Measurements from ENCODE around the gene RGL1. TPM values are rescaled to one million over a fixed set of nuclear protein-coding genes. Genes with fewer than 3 reads are reported as not detected.

The RGL1 gene
- total RNA-seq, 1 experiment from 2014 or later = 1.5 TPM

DNA sequence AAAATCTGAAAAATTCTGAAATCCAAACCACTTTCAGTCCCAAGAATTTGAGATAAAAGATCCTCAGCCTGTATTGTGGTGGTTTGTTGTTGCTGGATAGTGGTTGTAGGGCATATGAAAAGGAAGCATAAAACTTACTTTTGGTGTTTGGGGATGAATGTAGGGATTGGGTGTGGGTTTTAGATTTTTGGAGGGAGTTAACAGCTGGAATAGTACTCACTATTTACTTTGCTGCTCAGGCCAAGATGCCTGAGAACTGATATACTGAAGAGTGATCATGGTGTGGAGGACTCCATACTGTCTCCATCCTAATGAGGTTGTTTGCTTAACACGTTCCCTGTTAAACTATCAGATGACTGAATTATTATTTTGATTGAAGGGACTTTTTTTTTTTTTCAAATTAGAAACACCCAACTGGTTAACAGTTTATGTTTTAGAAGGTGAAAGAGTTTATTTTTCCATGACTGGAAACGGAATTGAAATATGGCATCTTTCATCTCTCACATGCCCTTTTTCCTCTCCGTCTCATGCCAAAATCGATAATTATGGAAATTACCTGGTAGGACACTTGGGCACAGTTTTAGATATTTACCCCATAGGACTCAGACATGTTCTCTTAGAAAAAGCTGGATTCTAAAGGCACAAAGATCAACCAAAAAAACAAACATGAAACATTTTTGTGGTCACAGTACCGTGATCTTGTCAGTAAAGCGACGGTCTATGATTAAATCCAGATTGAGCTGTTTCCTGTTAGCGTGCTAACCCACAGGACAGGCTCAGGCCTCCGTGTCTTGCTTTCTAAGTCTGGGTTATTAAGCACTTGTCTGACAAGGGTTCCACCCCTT, 37.3 kb downstream of the RGL1 start:
- peaks cover 40% of the 10 kb centered on the region for H3K4me1 ChIP-seq (ENCODE audit: insufficient read depth, low read length)
- H3K27ac ChIP-seq (ENCODE audit: low read length) = peak overlapping the region; percentile 79
- TF ChIP-seq EZH2phosphoT487 (IDR thresholded peaks at IDR 0.05; ENCODE audit: borderline replicate concordance, low read length) (no peak), EZH2 (IDR thresholded peaks at IDR 0.05; ENCODE audit: low read length, unreplicated experiment) (no peak), CTCF (conservative IDR thresholded peaks at IDR 0.05; ENCODE audit: low read depth, low read length) (no peak)
- no peaks in the 10 kb centered on the region for H3F3A ChIP-seq (ENCODE audit: low read length, unreplicated experiment)
- no peaks in the 10 kb centered on the region for H4K20me1 ChIP-seq (ENCODE audit: low read length)
- ChIA-PET POLR2A (ENCODE audit: unreplicated experiment) (interaction anchor here (0.7 kb wide), 2 partner anchors 8 to 162 kb away, joined by 3 to 4 read pairs; no protein-coding TSS in a partner anchor), CTCF (no interaction called here)
- 0 out of 2 replicates have a peak overlapping the region, but pooled peaks have one; percentile 48 for H3K9ac ChIP-seq (ENCODE audit: low read length)
- no peaks in the 10 kb centered on the region for H3K9me2 ChIP-seq (replicated peaks; ENCODE audit: low read length)
- no peaks in the 10 kb centered on the region for H3K79me2 ChIP-seq (ENCODE audit: low read length)
- ATAC-seq = peak; percentile 96
- BruUV-seq (replicated peaks) = no TSS peak
- intact Hi-C loops (cut with micrococcal nuclease) = loop anchor here (1.0 kb wide), 1 partner anchor 37 kb away; the partner anchor contains the start of gene RGL1
- H2AFZ ChIP-seq (ENCODE audit: low read length) = peak overlapping the region; percentile 53
- no peaks in the 10 kb centered on the region for H3K9me3 ChIP-seq (ENCODE audit: low read length)
- H3K4me3 ChIP-seq (ENCODE audit: low read length) = peak overlapping the region; percentile 44; the same call in 1 of the 2 replicates
- no peaks in the 10 kb centered on the region for H3K27me3 ChIP-seq (ENCODE audit: low read length)
- peak overlapping the region; percentile 79 for H3K4me2 ChIP-seq (ENCODE audit: low read length)
- DNase-seq = peak; percentile 76
- no peaks in the 10 kb centered on the region for H3K36me3 ChIP-seq (ENCODE audit: low read depth, low read length)

DNA sequence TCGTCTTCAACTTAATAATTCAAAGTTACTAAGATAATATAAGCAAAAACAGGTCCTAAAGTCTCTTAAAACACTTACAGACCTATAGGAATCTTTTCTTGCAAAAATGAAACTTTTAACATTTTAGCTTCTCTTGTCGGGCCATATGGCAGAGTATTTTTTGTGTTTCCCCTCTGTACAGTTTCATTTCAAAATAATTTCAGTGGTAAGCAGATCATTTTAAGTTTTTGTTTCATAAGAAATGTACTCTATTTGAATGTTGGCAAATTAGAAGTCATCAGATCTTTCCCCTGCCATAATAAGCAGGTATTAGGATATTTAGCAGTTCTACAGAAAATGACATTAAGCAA, 37.9 kb downstream of the RGL1 start:
- Histone ChIP-seq H3K27ac (ENCODE audit: low read length) (peak overlapping the region; percentile 79), H4K20me1 (ENCODE audit: low read length) (no peaks in the 10 kb centered on the region), H2AFZ (ENCODE audit: low read length) (peak overlapping the region; percentile 53), H3K27me3 (ENCODE audit: low read length) (no peaks in the 10 kb centered on the region), H3K36me3 (ENCODE audit: low read depth, low read length) (no peaks in the 10 kb centered on the region), H3K4me1 (ENCODE audit: insufficient read depth, low read length) (peaks cover 40% of the 10 kb centered on the region), H3K9ac (ENCODE audit: low read length) (peak overlapping the region; percentile 48), H3K79me2 (ENCODE audit: low read length) (no peaks in the 10 kb centered on the region), H3K9me3 (ENCODE audit: low read length) (no peaks in the 10 kb centered on the region), H3K9me2 (replicated peaks; ENCODE audit: low read length) (no peaks in the 10 kb centered on the region), H3F3A (ENCODE audit: low read length, unreplicated experiment) (no peaks in the 10 kb centered on the region), H3K4me3 (ENCODE audit: low read length) (peak overlapping the region; percentile 44; the same call in 1 of the 2 replicates), H3K4me2 (ENCODE audit: low read length) (peak overlapping the region; percentile 79)
- intact Hi-C loops (cut with micrococcal nuclease) = loop anchor here (1.0 kb wide), 1 partner anchor 37 kb away; the partner anchor contains the start of gene RGL1
- DNase-seq = no peak
- ChIA-PET CTCF (no interaction called here), POLR2A (ENCODE audit: unreplicated experiment) (interaction anchor here (0.7 kb wide), 1 partner anchor 7 kb away, joined by 4 read pairs; no protein-coding TSS in a partner anchor)
- no TSS peak for BruUV-seq (replicated peaks)
- no peak for ATAC-seq
- TF ChIP-seq EZH2phosphoT487 (IDR thresholded peaks at IDR 0.05; ENCODE audit: borderline replicate concordance, low read length) (no peak), CTCF (conservative IDR thresholded peaks at IDR 0.05; ENCODE audit: low read depth, low read length) (no peak), EZH2 (IDR thresholded peaks at IDR 0.05; ENCODE audit: low read length, unreplicated experiment) (no peak)

DNA sequence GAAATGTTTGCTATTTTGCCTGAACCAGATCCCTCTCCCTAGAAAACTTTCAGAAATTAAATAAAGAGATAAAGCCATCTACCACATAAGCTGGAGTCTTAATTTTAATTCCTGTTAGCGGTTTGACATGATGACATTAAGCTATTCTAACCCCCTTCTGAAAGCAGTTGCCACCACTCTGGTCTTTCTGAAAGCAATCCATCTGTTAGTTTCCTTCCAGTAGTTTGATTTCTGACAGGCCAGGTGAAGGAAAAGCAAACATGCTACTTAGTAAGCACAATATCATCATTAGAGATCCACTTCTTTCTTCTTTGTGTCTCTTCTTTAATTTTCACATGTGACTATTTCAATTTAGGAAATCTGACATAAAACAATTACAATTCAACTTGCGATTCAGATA, 39.9 kb downstream of the RGL1 start:
- no peak overlapping the region for H2AFZ ChIP-seq (ENCODE audit: low read length)
- H4K20me1 ChIP-seq (ENCODE audit: low read length) = no peaks in the 10 kb centered on the region
- H3K4me3 ChIP-seq (ENCODE audit: low read length) = no peak overlapping the region
- intact Hi-C loops (cut with micrococcal nuclease) = no loop called here
- H3K4me2 ChIP-seq (ENCODE audit: low read length) = no peak overlapping the region
- BruUV-seq (replicated peaks) = no TSS peak
- peaks cover 37% of the 10 kb centered on the region for H3K4me1 ChIP-seq (ENCODE audit: insufficient read depth, low read length)
- ATAC-seq (no peak), DNase-seq (no peak)
- H3K36me3 ChIP-seq (ENCODE audit: low read depth, low read length) = no peaks in the 10 kb centered on the region
- no peak overlapping the region for H3K9ac ChIP-seq (ENCODE audit: low read length)
- no peaks in the 10 kb centered on the region for H3K9me2 ChIP-seq (replicated peaks; ENCODE audit: low read length)
- ChIA-PET CTCF (no interaction called here), POLR2A (ENCODE audit: unreplicated experiment) (no interaction called here)
- H3K79me2 ChIP-seq (ENCODE audit: low read length) = no peaks in the 10 kb centered on the region
- TF ChIP-seq EZH2 (IDR thresholded peaks at IDR 0.05; ENCODE audit: low read length, unreplicated experiment) (no peak), EZH2phosphoT487 (IDR thresholded peaks at IDR 0.05; ENCODE audit: borderline replicate concordance, low read length) (no peak), CTCF (conservative IDR thresholded peaks at IDR 0.05; ENCODE audit: low read depth, low read length) (no peak)
- no peak overlapping the region for H3K27ac ChIP-seq (ENCODE audit: low read length)
- no peaks in the 10 kb centered on the region for H3F3A ChIP-seq (ENCODE audit: low read length, unreplicated experiment)
- no peaks in the 10 kb centered on the region for H3K27me3 ChIP-seq (ENCODE audit: low read length)
- no peaks in the 10 kb centered on the region for H3K9me3 ChIP-seq (ENCODE audit: low read length)

All from PC-3 (cell line).